Thymus (tissue), 11 donors: ENCODE measurements around the gene SRPK1. TPM values are rescaled to one million over a fixed set of nuclear protein-coding genes. Genes with fewer than 3 reads are reported as not detected.

Experiments used
- DNase-seq, 9 donors: peaks; one replicate each; pipeline ENCODE4 v3.0.0-alpha.2; 2013; ENCODE audit warnings: low spot score in 9 of 9, low read depth in 6 of 9, missing footprints in 1 of 9
- H3K27ac ChIP-seq, 2 donors: one replicate each; pipeline ENCODE4 v1.5.1; 2013; ENCODE audit warnings: control low read depth in 1 of 2, low read depth in 1 of 2, low read length in 1 of 2, mild to moderate bottlenecking in 1 of 2, moderate library complexity in 1 of 2
- H3K27me3 ChIP-seq, 2 donors: one replicate each; pipeline ENCODE4 v1.5.1; 2013; ENCODE audit warnings: low read length in 1 of 2; ENCODE audit not compliant: control insufficient read depth in 2 of 2, insufficient read depth in 1 of 2
- H3K36me3 ChIP-seq, 2 donors: one replicate each; pipeline ENCODE4 v1.5.1; 2013; ENCODE audit warnings: low read length in 1 of 2, mild to moderate bottlenecking in 1 of 2, moderate library complexity in 1 of 2; ENCODE audit not compliant: control insufficient read depth in 2 of 2, insufficient read depth in 2 of 2
- H3K4me1 ChIP-seq, 2 donors: one replicate each; pipeline ENCODE4 v1.5.1; 2013; ENCODE audit warnings: low read length in 2 of 2; ENCODE audit not compliant: control insufficient read depth in 2 of 2, insufficient read depth in 2 of 2
- H3K4me3 ChIP-seq, 2 donors: one replicate each; pipeline ENCODE4 v1.5.1; 2013; ENCODE audit warnings: low read length in 2 of 2, control low read depth in 1 of 2, mild to moderate bottlenecking in 1 of 2
- H3K9me3 ChIP-seq, 2 donors: one replicate each; pipeline ENCODE4 v1.5.1; 2013; ENCODE audit warnings: low read length in 1 of 2, mild to moderate bottlenecking in 1 of 2; ENCODE audit not compliant: control insufficient read depth in 2 of 2, insufficient read depth in 1 of 2
- WGBS: extraction: QIAGEN DNeasy Blood & Tissue Kit; methylation state at CpG from one replicate; pipeline ENCODE4 v1.1.7; 2013; 5-methylcytosine and 5-hydroxymethylcytosine counted together
- polyA plus RNA-seq: library from polyadenylated mRNA; stranded (reverse); fragments of 200-250 nt; gene quantifications from one replicate; pipeline ENCODE4 v1.2.3, GENCODE V29; 2013
- total RNA-seq: library from RNA; stranded (reverse); fragments of 120-200 nt; gene quantifications from one replicate; pipeline ENCODE4 v1.2.4, GENCODE V29; 2013
- donor health status: healthy.

SRPK1 gene
- total and polyA plus RNA-seq, 2 donors = 17.3 to 32.4 TPM

DNA sequence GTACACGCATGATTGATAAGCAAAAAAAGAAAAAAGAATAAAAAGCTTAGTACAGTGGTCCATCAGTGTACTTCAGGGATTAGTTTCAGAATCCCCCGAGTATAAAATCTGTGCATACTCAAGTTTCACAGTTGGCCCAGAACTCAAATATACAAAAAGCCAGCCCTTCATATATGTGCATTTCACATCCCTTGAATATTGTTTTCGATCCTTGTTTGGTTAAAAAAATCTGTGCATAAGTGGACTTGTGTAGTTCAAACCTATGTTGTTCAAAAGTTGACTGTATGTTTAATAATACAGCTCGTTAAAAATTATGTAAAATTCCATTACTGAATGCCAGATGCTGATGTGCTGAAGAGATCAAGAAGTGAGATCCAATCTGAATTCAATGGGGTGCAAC lies 61.5 kb downstream of the SRPK1 start:
- Histone ChIP-seq H3K27me3 (no peaks in the 10 kb centered on the region), H3K9me3 (no peaks in the 10 kb centered on the region), H3K27ac (no peak overlapping the region), H3K4me1 (no peaks in the 10 kb centered on the region), H3K4me3 (no peak overlapping the region), H3K36me3 (peaks cover 5 to 65% of the 10 kb centered on the region in 2 donors)
- 97% methylated on average over 4 of the region's 4 CpGs for WGBS
- DNase-seq = no peak

DNA sequence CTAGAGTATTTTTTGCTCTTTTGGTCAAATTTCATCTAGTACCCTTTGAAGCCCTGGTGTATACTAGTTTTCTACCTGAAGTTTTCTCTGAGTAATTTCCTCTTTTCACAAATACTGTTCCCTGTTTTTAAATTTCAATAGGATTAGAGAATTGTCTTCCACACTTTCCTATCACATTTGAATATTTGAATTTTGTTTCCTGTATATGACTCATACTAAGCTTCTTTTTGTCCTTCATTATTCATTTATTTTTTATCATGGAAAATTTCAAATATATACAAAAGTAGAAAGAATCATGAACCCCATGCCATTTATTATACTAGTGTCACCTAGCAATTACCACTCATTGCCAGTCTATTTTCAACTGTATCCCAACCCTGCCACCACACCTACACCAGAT lies 63.0 kb downstream of the SRPK1 start:
- no peak for DNase-seq
- Histone ChIP-seq H3K27ac (no peak overlapping the region), H3K36me3 (peaks cover 7 to 75% of the 10 kb centered on the region in 2 donors), H3K27me3 (no peaks in the 10 kb centered on the region), H3K4me1 (no peaks in the 10 kb centered on the region), H3K9me3 (no peaks in the 10 kb centered on the region), H3K4me3 (no peak overlapping the region)

DNA sequence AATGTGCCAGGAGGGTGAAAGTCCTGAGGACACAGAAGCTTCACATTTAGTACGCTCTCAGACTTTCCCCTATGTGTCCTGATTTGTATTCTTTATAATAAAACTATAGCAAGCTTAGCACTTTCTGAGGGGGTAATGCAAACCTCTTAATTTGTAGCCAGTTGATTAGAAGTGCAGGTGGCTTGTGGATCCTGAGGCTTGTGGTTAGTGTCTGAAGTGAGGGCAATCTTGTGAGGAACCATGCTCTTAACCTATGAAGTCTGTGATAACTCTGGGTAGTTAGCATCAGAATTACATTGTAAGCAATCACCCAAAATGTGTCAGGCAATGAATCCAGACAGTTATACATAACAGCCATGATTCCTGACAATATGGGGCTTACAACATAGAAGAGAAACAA lies 64.6 kb downstream of the SRPK1 start:
- Histone ChIP-seq H3K4me3 (no peak overlapping the region), H3K36me3 (peaks cover 10 to 78% of the 10 kb centered on the region in 2 donors), H3K9me3 (no peaks in the 10 kb centered on the region), H3K4me1 (no peaks in the 10 kb centered on the region), H3K27ac (no peak overlapping the region), H3K27me3 (no peaks in the 10 kb centered on the region)
- peak in 1 of 9 donors; percentile 18 for DNase-seq
- 100% methylated on average over 1 of the region's 1 CpG for WGBS

DNA sequence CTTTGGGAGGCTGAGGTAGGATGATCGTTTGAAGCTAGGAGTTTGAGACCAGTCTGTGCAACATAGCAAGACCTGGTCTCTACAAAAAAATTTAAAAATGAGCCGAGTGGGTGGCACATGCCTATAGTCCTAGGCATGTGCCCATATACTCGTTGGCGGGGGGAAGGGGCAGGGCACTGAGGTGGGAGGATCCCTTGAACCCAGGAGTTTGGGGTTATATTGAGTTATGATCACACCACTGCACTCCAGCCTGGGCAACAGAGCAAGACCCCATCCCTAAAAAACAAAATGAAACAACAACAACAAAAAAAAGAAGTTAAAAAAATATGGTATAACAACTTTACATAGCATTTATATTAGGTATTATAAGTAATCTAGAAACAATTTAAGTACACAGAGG lies 67.9 kb downstream of the SRPK1 start:
- no peak for DNase-seq
- H3K4me1 ChIP-seq = no peaks in the 10 kb centered on the region
- H3K27me3 ChIP-seq = no peaks in the 10 kb centered on the region
- H3K36me3 ChIP-seq = peaks cover 10 to 74% of the 10 kb centered on the region in 2 donors
- H3K27ac ChIP-seq = no peak overlapping the region
- no peaks in the 10 kb centered on the region for H3K9me3 ChIP-seq
- H3K4me3 ChIP-seq = no peak overlapping the region
- WGBS = 98% methylated on average over 4 of the region's 4 CpGs

DNA sequence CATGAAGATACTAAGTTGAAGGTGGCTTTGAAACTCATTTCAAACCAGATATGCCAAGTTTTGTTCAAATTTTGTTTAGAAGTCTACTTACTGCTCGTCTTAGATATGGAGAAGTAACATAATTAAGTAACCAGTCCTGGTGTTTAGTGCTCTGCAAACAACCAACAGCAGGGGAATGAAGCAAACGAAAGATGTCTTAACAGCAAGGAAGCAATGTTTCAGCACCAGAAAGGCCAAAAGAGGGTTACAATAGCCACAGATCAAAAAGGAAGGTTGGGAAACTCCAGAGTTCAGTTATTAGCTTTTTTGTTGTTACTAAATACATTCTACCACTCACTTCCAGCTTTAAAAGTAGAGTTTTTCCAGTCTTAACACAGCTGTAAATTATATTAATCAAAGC lies 70.7 kb downstream of the SRPK1 start:
- WGBS = 96% methylated on average over 2 of the region's 2 CpGs
- no peaks in the 10 kb centered on the region for H3K9me3 ChIP-seq
- H3K36me3 ChIP-seq = peaks cover 5 to 66% of the 10 kb centered on the region in 2 donors
- DNase-seq = no peak
- H3K4me1 ChIP-seq = no peaks in the 10 kb centered on the region
- no peak overlapping the region for H3K27ac ChIP-seq
- no peaks in the 10 kb centered on the region for H3K27me3 ChIP-seq
- no peak overlapping the region for H3K4me3 ChIP-seq

DNA sequence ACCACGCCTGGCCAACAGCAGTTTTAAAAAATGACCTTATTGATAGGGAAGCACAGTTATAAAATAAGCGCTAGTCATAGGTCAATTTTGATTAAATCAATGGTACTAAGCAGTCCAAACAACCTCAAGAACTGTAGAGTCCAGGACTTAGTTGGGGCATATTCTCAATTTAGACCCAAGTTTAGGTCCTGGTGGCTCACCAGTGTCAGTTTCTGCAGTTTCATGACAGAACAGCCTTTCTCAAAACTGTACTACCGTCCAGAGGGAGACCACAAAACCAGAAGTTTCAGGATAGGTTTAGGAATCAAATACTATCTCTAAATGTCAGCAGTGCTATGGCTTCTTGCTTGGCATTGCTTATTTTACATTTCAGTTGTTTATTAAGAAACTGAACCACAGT lies 76.6 kb downstream of the SRPK1 start:
- no peaks in the 10 kb centered on the region for H3K9me3 ChIP-seq

DNA sequence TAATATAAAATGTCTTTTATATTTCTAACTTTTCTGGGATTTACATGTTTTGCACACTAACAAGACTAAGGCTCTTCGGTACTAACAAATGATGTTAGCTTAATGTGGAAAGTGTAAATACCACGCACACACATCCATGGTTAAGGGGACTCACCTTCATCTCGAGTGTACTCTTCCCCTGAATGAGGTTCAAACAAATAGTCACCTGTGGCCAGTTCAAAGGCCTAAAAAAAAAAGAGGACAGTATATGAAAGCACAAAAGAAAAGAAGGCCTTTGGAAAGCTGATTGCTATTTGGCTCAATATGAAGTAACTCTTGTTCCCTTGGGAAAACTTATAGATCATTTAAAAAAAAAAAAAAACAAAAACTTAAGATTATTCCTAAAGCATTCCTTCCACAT lies 78.5 kb downstream of the SRPK1 start:
- Histone ChIP-seq H3K4me3 (no peak overlapping the region), H3K4me1 (no peaks in the 10 kb centered on the region), H3K36me3 (peaks cover 21 to 60% of the 10 kb centered on the region in 2 donors), H3K27ac (no peak overlapping the region), H3K27me3 (no peaks in the 10 kb centered on the region), H3K9me3 (no peaks in the 10 kb centered on the region)
- 97% methylated on average over 3 of the region's 3 CpGs for WGBS
- no peak for DNase-seq

More for the DNA sequence above, 76.6 kb downstream of the SRPK1 start:
- H3K27me3 ChIP-seq = no peaks in the 10 kb centered on the region
- no peak overlapping the region for H3K27ac ChIP-seq
- 98% methylated on average over 3 of the region's 3 CpGs for WGBS
- H3K4me3 ChIP-seq = no peak overlapping the region
- H3K4me1 ChIP-seq = no peaks in the 10 kb centered on the region
- H3K36me3 ChIP-seq = peaks cover 8 to 52% of the 10 kb centered on the region in 2 donors
- no peak for DNase-seq

DNA sequence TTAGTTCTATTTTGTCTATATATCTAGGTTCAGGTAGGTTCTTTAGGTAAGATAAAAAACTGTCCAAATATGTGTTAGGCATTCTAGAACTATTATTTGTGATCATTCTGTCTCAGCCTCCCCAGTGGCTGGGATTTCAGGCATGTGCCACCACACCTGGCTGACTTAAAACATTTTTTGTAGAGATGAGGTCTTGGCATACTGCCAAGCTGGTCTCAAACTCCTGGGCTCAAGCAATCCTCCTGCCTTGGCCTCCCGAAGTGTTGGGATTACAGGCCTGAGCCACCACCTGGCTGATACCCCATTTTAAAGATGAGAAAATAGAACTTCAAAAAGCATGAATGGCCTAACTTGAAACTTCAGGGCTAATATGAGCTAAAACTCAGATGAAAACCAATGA lies 81.9 kb downstream of the SRPK1 start:
- 64% methylated on average over 1 of the region's 1 CpG for WGBS
- no peak overlapping the region for H3K27ac ChIP-seq
- peaks cover 34 to 69% of the 10 kb centered on the region in 2 donors for H3K36me3 ChIP-seq
- H3K4me3 ChIP-seq = no peak overlapping the region
- no peak for DNase-seq
- H3K4me1 ChIP-seq = no peaks in the 10 kb centered on the region
- no peaks in the 10 kb centered on the region for H3K27me3 ChIP-seq
- H3K9me3 ChIP-seq = no peaks in the 10 kb centered on the region

DNA sequence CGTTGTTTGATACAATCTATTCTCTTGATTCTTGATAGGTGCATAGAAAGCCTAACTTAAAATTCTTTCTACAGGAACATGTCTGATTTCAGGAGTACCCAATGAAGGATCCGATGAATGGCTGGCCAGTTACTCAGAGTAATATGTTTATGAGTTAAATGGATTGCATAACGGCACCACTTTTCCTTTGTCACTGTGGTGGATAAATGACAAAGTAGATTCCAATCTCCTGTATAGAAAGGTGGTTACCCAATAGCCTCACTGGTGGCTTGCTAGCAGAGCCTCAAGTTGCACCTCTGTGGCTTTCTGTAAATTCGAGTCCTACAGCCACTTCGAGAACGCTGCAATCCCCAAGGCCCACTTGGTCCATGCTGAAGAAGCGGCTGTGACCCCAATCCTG lies 87.4 kb downstream of the SRPK1 start:
- H3K9me3 ChIP-seq = no peaks in the 10 kb centered on the region
- peaks cover 28 to 44% of the 10 kb centered on the region in 2 donors for H3K36me3 ChIP-seq
- no peak for DNase-seq
- 98% methylated on average over 7 of the region's 7 CpGs for WGBS
- no peak overlapping the region for H3K4me3 ChIP-seq
- no peak overlapping the region for H3K27ac ChIP-seq
- no peaks in the 10 kb centered on the region for H3K27me3 ChIP-seq
- H3K4me1 ChIP-seq = no peaks in the 10 kb centered on the region
